ENCODE results near the gene CDK14. TPM values are rescaled to one million over a fixed set of nuclear protein-coding genes. Genes with fewer than 3 reads are reported as not detected.

Gene CDK14
- total RNA-seq, 1 donor from 2014 or later: 1.6 TPM

- Mint-ChIP-seq H3K4me1 (ENCODE audit: low read depth) (no peaks in the 10 kb centered on the region), H3K4me3 (no peak overlapping the region), H3K27ac (no peak overlapping the region), H3K36me3 (ENCODE audit: low read depth) (no peaks in the 10 kb centered on the region), H3K27me3 (ENCODE audit: insufficient read depth) (peaks cover 2% of the 10 kb centered on the region), H3K9me3 (no peaks in the 10 kb centered on the region)
- intact Hi-C loops (cut with micrococcal nuclease): no loop called here
- DNase-seq (ENCODE audit: low spot score): no peak
Measured at GRCh38 chr7:90678986-90679385, 82.9 kb downstream of the CDK14 start.

- H3K4me3 Mint-ChIP-seq: no peak overlapping the region
- no peaks in the 10 kb centered on the region for H3K27me3 Mint-ChIP-seq (ENCODE audit: insufficient read depth)
- no peaks in the 10 kb centered on the region for H3K4me1 Mint-ChIP-seq (ENCODE audit: low read depth)
- H3K36me3 Mint-ChIP-seq (ENCODE audit: low read depth): no peaks in the 10 kb centered on the region
- H3K9me3 Mint-ChIP-seq: no peaks in the 10 kb centered on the region
- no peak for DNase-seq (ENCODE audit: low spot score)
- no peak overlapping the region for H3K27ac Mint-ChIP-seq
- intact Hi-C loops (cut with micrococcal nuclease): no loop called here
Measured at GRCh38 chr7:90680484-90680883, 84.4 kb downstream of the CDK14 start.

- intact Hi-C loops (cut with micrococcal nuclease): no loop called here
- Mint-ChIP-seq H3K27me3 (ENCODE audit: insufficient read depth) (no peaks in the 10 kb centered on the region), H3K36me3 (ENCODE audit: low read depth) (no peaks in the 10 kb centered on the region), H3K27ac (no peak overlapping the region), H3K4me3 (no peak overlapping the region), H3K9me3 (no peaks in the 10 kb centered on the region), H3K4me1 (ENCODE audit: low read depth) (no peaks in the 10 kb centered on the region)
- no peak for DNase-seq (ENCODE audit: low spot score)
Measured at GRCh38 chr7:90681336-90682022, 85.4 kb downstream of the CDK14 start.

- Mint-ChIP-seq H3K27ac (no peak overlapping the region), H3K9me3 (no peaks in the 10 kb centered on the region), H3K4me3 (no peak overlapping the region), H3K4me1 (ENCODE audit: low read depth) (no peaks in the 10 kb centered on the region), H3K36me3 (ENCODE audit: low read depth) (no peaks in the 10 kb centered on the region), H3K27me3 (ENCODE audit: insufficient read depth) (peaks cover 4% of the 10 kb centered on the region)
- intact Hi-C loops (cut with micrococcal nuclease): no loop called here
- no peak for DNase-seq (ENCODE audit: low spot score)
Measured at GRCh38 chr7:90686146-90686545, 90.0 kb downstream of the CDK14 start.

GRCh38 chr7:90688810-90689209, 92.7 kb downstream of the CDK14 start:
- Mint-ChIP-seq H3K4me3 (no peak overlapping the region), H3K36me3 (ENCODE audit: low read depth) (no peaks in the 10 kb centered on the region), H3K4me1 (ENCODE audit: low read depth) (no peaks in the 10 kb centered on the region), H3K27ac (no peak overlapping the region), H3K9me3 (no peaks in the 10 kb centered on the region), H3K27me3 (ENCODE audit: insufficient read depth) (peaks cover 4% of the 10 kb centered on the region)
- intact Hi-C loops (cut with micrococcal nuclease): no loop called here
- no peak for DNase-seq (ENCODE audit: low spot score)

GRCh38 chr7:90689260-90689659, 93.1 kb downstream of the CDK14 start:
- DNase-seq (ENCODE audit: low spot score): no peak
- Mint-ChIP-seq H3K36me3 (ENCODE audit: low read depth) (no peaks in the 10 kb centered on the region), H3K27ac (no peak overlapping the region), H3K4me3 (no peak overlapping the region), H3K4me1 (ENCODE audit: low read depth) (no peaks in the 10 kb centered on the region), H3K27me3 (ENCODE audit: insufficient read depth) (peaks cover 4% of the 10 kb centered on the region), H3K9me3 (no peaks in the 10 kb centered on the region)
- intact Hi-C loops (cut with micrococcal nuclease): no loop called here

GRCh38 chr7:90690159-90690858, 94.2 kb downstream of the CDK14 start:
- DNase-seq (ENCODE audit: low spot score): no peak
- intact Hi-C loops (cut with micrococcal nuclease): no loop called here
- H3K9me3 Mint-ChIP-seq: no peaks in the 10 kb centered on the region
- H3K27me3 Mint-ChIP-seq (ENCODE audit: insufficient read depth): peaks cover 4% of the 10 kb centered on the region
- no peaks in the 10 kb centered on the region for H3K4me1 Mint-ChIP-seq (ENCODE audit: low read depth)
- H3K27ac Mint-ChIP-seq: no peak overlapping the region
- H3K36me3 Mint-ChIP-seq (ENCODE audit: low read depth): no peaks in the 10 kb centered on the region
- H3K4me3 Mint-ChIP-seq: no peak overlapping the region

- H3K4me1 Mint-ChIP-seq (ENCODE audit: low read depth): no peaks in the 10 kb centered on the region
- peaks cover 2% of the 10 kb centered on the region for H3K27me3 Mint-ChIP-seq (ENCODE audit: insufficient read depth)
- H3K27ac Mint-ChIP-seq: no peak overlapping the region
- intact Hi-C loops (cut with micrococcal nuclease): no loop called here
- H3K36me3 Mint-ChIP-seq (ENCODE audit: low read depth): no peaks in the 10 kb centered on the region
- H3K9me3 Mint-ChIP-seq: no peaks in the 10 kb centered on the region
- H3K4me3 Mint-ChIP-seq: no peak overlapping the region
- DNase-seq (ENCODE audit: low spot score): no peak
Measured at GRCh38 chr7:90692396-90692795, 96.3 kb downstream of the CDK14 start.

GRCh38 chr7:90692947-90693346, 96.8 kb downstream of the CDK14 start:
- H3K9me3 Mint-ChIP-seq: no peaks in the 10 kb centered on the region
- H3K4me1 Mint-ChIP-seq (ENCODE audit: low read depth): no peaks in the 10 kb centered on the region
- H3K27me3 Mint-ChIP-seq (ENCODE audit: insufficient read depth): peaks cover 1% of the 10 kb centered on the region
- no peak for DNase-seq (ENCODE audit: low spot score)
- intact Hi-C loops (cut with micrococcal nuclease): no loop called here
- no peaks in the 10 kb centered on the region for H3K36me3 Mint-ChIP-seq (ENCODE audit: low read depth)
- H3K27ac Mint-ChIP-seq: no peak overlapping the region
- no peak overlapping the region for H3K4me3 Mint-ChIP-seq

GRCh38 chr7:90693939-90694338, 97.8 kb downstream of the CDK14 start:
- no peak overlapping the region for H3K27ac Mint-ChIP-seq
- no peaks in the 10 kb centered on the region for H3K9me3 Mint-ChIP-seq
- H3K4me1 Mint-ChIP-seq (ENCODE audit: low read depth): no peaks in the 10 kb centered on the region
- no peak for DNase-seq (ENCODE audit: low spot score)
- peaks cover 1% of the 10 kb centered on the region for H3K27me3 Mint-ChIP-seq (ENCODE audit: insufficient read depth)
- no peak overlapping the region for H3K4me3 Mint-ChIP-seq
- intact Hi-C loops (cut with micrococcal nuclease): no loop called here
- H3K36me3 Mint-ChIP-seq (ENCODE audit: low read depth): no peaks in the 10 kb centered on the region

GRCh38 chr7:90698616-90699015, 102.5 kb downstream of the CDK14 start:
- no peak for DNase-seq (ENCODE audit: low spot score)
- no peak overlapping the region for H3K27ac Mint-ChIP-seq
- no peaks in the 10 kb centered on the region for H3K4me1 Mint-ChIP-seq (ENCODE audit: low read depth)

GRCh38 chr7:90701021-90701420, 104.9 kb downstream of the CDK14 start:
- Mint-ChIP-seq H3K9me3 (no peaks in the 10 kb centered on the region), H3K27me3 (ENCODE audit: insufficient read depth) (peaks cover 6% of the 10 kb centered on the region), H3K27ac (no peak overlapping the region), H3K4me1 (ENCODE audit: low read depth) (no peaks in the 10 kb centered on the region), H3K36me3 (ENCODE audit: low read depth) (no peaks in the 10 kb centered on the region), H3K4me3 (no peak overlapping the region)
- intact Hi-C loops (cut with micrococcal nuclease): no loop called here
- no peak for DNase-seq (ENCODE audit: low spot score)

More at GRCh38 chr7:90698616-90699015, 102.5 kb downstream of the CDK14 start:
- no peaks in the 10 kb centered on the region for H3K36me3 Mint-ChIP-seq (ENCODE audit: low read depth)
- intact Hi-C loops (cut with micrococcal nuclease): no loop called here
- H3K27me3 Mint-ChIP-seq (ENCODE audit: insufficient read depth): peaks cover 4% of the 10 kb centered on the region
- H3K9me3 Mint-ChIP-seq: no peaks in the 10 kb centered on the region
- H3K4me3 Mint-ChIP-seq: no peak overlapping the region

- H3K4me3 Mint-ChIP-seq: no peak overlapping the region
- no peaks in the 10 kb centered on the region for H3K9me3 Mint-ChIP-seq
- intact Hi-C loops (cut with micrococcal nuclease): no loop called here
- no peaks in the 10 kb centered on the region for H3K36me3 Mint-ChIP-seq (ENCODE audit: low read depth)
- H3K27ac Mint-ChIP-seq: no peak overlapping the region
- no peaks in the 10 kb centered on the region for H3K4me1 Mint-ChIP-seq (ENCODE audit: low read depth)
- peaks cover 5% of the 10 kb centered on the region for H3K27me3 Mint-ChIP-seq (ENCODE audit: insufficient read depth)
- DNase-seq (ENCODE audit: low spot score): no peak
Measured at GRCh38 chr7:90701771-90702170, 105.7 kb downstream of the CDK14 start.

Data from activated T-helper 1 cell treated with anti-CD3 and anti-CD28 coated beads, Interleukin-12 subunit alpha, Interleukin-12 subunit beta, Interleukin-2, Interleukin-4 antibody, amounts not matched to agents 30 ng/mL and 10 ng/mL and 1 ng/mL, durations not matched to agents 14 hours and 24 hours and 36 hours (primary cell).